ENCODE results near the gene P2RY1.
A peak's percentile ranks its signal among the peaks of the same experiment; 100 is the strongest.

The P2RY1 gene, protein sequence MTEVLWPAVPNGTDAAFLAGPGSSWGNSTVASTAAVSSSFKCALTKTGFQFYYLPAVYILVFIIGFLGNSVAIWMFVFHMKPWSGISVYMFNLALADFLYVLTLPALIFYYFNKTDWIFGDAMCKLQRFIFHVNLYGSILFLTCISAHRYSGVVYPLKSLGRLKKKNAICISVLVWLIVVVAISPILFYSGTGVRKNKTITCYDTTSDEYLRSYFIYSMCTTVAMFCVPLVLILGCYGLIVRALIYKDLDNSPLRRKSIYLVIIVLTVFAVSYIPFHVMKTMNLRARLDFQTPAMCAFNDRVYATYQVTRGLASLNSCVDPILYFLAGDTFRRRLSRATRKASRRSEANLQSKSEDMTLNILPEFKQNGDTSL

GRCh38 chr3:152834776-152835600 lies at the start of gene P2RY1:
Gene P2RY1 (plus strand): TSS chr3:152835131. CDS start chr3:152835783, 652 bp downstream.
- DNase-seq (ENCODE audit: insufficient read length, low spot score) (peak; percentile 40), FAIRE-seq (peak; percentile 95)

DNA sequence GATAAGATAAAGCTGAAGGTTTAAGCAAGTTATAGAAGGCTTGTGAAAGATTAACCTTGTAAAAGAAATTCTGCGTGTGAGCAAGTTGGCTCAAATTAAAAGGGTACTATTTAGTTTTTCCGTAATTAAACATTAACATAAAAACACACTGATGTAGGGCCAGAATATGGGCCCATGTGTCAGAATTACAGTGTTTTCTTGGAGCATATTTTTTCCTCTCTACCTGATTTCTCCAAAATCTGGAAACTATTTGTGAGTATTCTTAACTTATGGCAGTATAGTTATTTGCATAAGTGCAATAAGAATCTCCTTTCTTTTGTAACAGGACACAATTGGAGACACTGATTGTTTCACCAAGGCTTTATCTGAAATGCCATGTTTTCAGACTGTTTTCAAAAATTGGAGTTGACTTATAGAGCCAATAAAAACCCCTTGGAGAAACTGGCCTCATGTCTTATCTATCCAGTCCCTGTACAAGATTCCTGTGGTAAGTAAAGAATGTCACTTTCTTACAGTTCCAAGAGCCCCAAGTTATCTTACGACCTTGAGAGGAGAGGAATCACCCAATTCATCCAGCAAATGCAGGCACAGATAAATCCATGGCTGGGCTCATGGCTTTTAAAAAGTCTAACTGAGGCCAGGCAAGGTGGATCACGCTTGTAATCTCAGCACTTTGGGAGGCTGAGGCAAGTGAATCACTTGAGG lies 47.8 kb upstream of the P2RY1 start:
- FAIRE-seq (no peak), DNase-seq (ENCODE audit: insufficient read length, low spot score) (no peak)

GRCh38 chr3:152790651-152791387 lies 44.1 kb upstream of the P2RY1 start:
- FAIRE-seq (no peak), DNase-seq (ENCODE audit: insufficient read length, low spot score) (no peak)

- no peak for FAIRE-seq
- DNase-seq (ENCODE audit: insufficient read length, low spot score): no peak
These were observed 41.0 kb upstream of the P2RY1 start for GRCh38 chr3:152793969-152794368.

- DNase-seq (ENCODE audit: insufficient read length, low spot score) (no peak), FAIRE-seq (no peak)
These were observed 37.0 kb upstream of the P2RY1 start for GRCh38 chr3:152797751-152798432.

GRCh38 chr3:152811974-152812760 lies 22.8 kb upstream of the P2RY1 start:
- FAIRE-seq (no peak), DNase-seq (ENCODE audit: insufficient read length, low spot score) (no peak)

DNA sequence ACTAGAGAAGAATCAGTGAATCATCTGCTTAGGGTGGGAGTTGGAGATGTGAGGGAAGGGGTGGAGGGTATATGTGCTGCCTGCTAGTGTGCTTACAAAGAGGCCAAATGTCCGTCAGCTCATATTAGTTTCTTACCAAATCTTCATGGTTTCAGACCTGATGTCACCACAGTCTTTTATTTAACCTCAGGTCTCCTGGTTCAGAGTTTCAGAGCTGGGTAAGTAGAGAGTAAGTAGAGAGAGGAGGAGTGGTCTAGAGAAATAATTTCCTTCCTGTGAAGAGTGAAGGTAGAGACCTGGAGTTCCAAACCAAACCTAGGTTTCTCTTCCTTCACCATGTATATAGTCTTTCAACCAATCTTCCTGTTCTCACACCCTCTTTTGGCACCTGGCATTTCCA lies 17.5 kb upstream of the P2RY1 start:
- DNase-seq (ENCODE audit: insufficient read length, low spot score) (no peak), FAIRE-seq (no peak)

DNA sequence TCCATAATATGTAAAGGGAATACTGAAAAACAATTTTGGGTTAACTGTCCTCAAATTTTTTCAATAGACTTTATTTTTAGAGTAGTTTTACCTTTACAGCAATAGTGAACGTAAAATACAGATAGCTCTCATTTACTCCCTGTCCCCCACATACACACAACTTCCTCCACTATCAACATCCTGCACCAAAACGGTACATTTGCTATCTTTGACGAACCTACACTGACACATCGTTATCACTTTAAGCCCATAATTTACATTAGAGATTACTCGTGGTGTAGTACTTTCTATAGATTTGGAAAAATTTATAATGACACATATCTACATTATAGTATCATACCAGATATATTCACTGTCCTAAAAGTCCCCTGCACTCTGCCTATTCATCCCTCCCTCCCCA lies 16.9 kb upstream of the P2RY1 start:
- no peak for DNase-seq (ENCODE audit: insufficient read length, low spot score)

GRCh38 chr3:152823173-152823572 lies 11.8 kb upstream of the P2RY1 start:
- DNase-seq (ENCODE audit: insufficient read length, low spot score): no peak
- FAIRE-seq: no peak

More for the DNA sequence above, 16.9 kb upstream of the P2RY1 start:
- no peak for FAIRE-seq

DNA sequence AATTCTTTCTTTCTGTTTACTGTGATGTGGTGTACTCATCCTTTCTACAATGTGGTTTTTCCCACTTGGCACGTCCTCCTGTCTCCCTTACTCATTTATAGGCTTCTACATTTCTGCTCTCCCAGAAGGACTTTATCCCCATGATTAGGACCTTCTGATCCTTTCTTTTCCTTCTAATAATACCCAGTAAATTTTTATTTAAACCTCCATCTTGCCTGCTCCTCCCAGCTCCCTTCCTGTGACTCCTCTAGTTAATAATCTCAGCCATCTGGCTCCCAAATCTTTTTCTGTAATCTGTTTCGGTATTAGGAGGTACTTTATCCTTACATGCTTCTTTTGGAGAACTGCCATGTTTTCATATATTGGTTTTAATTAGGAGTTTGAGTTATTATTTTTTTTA lies 11.2 kb upstream of the P2RY1 start:
- no peak for DNase-seq (ENCODE audit: insufficient read length, low spot score)
- no peak for FAIRE-seq

- no peak for FAIRE-seq
These were observed 9.4 kb upstream of the P2RY1 start for GRCh38 chr3:152825566-152825965.

DNA sequence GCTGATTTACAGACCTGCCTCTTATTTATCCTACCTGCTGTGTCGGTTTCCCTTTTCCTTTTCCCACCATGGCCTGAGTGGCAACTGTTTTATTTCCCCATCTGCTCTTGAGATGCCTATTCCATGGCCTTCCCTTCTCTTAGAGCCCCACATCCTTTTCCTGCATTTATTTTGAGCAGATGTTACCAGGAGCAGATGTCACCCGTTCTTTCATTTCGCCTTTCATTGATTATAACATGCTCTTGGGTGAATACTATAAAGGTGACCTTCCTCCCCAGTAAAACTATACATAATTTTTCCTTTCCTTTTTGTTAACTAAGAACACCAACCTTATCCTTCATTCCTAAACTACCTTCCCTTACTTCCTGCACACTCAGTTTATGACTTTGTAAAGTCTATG lies 8.5 kb upstream of the P2RY1 start:
- FAIRE-seq (no peak), DNase-seq (ENCODE audit: insufficient read length, low spot score) (no peak)

More at GRCh38 chr3:152825566-152825965, 9.4 kb upstream of the P2RY1 start:
- no peak for DNase-seq (ENCODE audit: insufficient read length, low spot score)

GRCh38 chr3:152827313-152827712 lies 7.6 kb upstream of the P2RY1 start:
- DNase-seq (ENCODE audit: insufficient read length, low spot score): no peak
- FAIRE-seq: no peak

DNA sequence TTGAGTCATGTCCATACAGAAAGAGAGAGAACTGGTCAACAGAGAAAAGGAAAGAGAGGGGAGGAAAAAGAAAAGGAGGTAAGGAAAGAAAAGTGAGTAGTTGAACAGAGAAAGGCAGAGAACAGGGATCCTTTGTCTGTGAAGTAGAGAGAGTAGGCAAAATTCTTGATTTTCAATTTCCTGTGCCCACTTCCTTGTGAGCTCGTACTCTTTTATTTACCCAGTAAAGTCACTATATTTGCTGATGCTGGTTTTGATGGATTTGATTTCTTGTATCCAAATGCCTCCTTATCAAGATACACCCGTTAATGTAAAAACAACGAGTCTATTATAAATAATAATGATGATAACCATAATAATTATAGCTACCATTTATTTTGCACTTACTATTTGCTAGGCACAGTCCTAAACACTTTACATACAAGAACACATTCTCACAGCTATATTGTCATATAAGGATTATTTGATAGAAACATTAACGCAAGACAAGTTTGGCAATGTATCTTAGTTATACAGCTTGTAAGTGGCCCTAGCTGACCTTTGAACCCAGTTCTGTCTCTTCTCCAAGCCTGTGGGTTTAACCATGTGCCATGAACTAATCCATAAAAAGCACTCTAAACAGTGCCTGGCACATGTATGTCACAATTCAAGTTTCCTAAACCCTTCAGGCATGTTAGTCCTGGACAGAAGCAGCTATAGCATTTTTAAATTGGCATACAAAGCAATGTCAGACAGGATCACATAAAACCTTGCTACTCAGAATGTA lies 6.7 kb upstream of the P2RY1 start:
- DNase-seq (ENCODE audit: insufficient read length, low spot score) (no peak), FAIRE-seq (no peak)

DNA sequence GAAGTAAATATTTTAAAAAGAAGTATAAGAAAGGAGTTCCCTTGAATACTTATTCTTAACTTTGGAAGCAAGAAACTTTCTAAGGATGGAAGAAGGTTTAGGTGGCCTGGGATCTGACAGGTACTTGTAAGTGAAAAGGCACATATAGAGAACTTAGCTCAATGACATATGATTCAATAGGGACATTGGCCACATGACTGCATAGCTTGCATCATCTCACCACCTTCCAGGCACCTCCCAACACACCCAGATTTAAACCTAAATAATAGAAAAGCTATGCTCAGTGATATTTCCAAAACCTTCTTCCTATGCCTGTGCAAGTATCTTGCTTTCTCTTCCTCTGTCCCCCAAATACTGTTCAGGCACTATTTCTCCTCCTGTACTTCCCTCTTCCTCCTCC lies 4.7 kb upstream of the P2RY1 start:
- DNase-seq (ENCODE audit: insufficient read length, low spot score): no peak
- FAIRE-seq: no peak

DNA sequence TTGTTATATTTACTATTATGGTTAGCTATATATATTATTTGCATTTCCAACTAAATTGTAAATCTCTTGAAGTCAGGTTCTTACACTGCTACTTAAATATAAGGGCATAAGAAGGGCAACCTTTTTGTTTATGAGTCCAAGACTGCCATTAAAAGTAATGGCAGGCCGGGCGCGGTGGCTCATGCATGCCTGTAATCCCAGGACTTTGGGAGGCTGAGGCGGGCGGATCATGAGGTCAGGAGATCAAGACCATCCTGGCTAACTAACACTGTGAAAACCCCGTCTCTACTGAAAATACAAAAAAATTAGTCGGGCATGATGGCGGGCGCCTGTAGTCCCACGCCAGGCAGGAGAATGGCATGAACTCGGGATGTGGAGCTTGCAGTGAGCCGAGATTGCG lies 2.9 kb upstream of the P2RY1 start:
- no peak for FAIRE-seq
- no peak for DNase-seq (ENCODE audit: insufficient read length, low spot score)

GRCh38 chr3:152833089-152833488 lies 1.8 kb upstream of the P2RY1 start:
- FAIRE-seq (no peak), DNase-seq (ENCODE audit: insufficient read length, low spot score) (no peak)

GRCh38 chr3:152834191-152834775 lies 648 bp upstream of the P2RY1 start:
- FAIRE-seq: no peak

More at GRCh38 chr3:152834191-152834775, 648 bp upstream of the P2RY1 start:
- no peak for DNase-seq (ENCODE audit: insufficient read length, low spot score)

Measured in GM19239 (cell line).